ENCODE data around the gene FAM114A2. TPM values are rescaled to one million over a fixed set of nuclear protein-coding genes. Genes with fewer than 3 reads are reported as not detected.
"Not testable (repeated sequence)": the region's sequence is repeated elsewhere in the genome, so short reads cannot be mapped to it uniquely, and the experiment has no call there.

FAM114A2 gene
- total and polyA plus RNA-seq, 7 donors: 11.2 to 36.5 (median 23.2) TPM

DNA sequence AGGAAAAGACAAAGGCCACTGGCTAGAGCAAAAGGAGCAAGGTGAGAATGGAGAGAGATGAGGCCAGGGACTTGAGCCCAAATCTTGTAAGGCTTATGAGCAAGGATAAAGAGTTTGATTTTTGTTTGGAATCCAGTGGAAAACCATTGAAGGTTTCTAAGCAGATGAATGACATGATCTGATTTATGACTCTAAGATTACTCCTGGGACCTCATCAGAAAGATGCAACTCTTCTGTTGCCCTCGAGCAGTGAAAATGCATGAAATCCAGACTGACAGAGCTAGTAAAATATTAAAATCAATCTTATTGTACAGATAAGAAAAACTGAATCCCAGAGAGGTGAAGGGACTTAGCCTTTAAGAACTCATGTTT, 734 bp upstream of the FAM114A2 start:
- Histone ChIP-seq H3K27me3 (ENCODE audit: insufficient read depth in 3 of 3, low read length in 2 of 3) (no peaks in the 10 kb centered on the region), H3K4me3 (peak overlapping the region; percentile 91), H3K36me3 (ENCODE audit: insufficient read depth in 1 of 2, low read depth in 1 of 2) (peaks cover 0 to 2% of the 10 kb centered on the region in 2 donors), H3K9me3 (no peaks in the 10 kb centered on the region), H3K27ac (peak overlapping the region; percentile 89), H3K4me1 (peaks cover 41% of the 10 kb centered on the region)
- 15 to 26% (median 25%) methylated on average over 1 of the region's 1 CpG for WGBS, 3 donors
- ATAC-seq (no peak), DNase-seq (no peak)
- TF ChIP-seq, protein P1, sequence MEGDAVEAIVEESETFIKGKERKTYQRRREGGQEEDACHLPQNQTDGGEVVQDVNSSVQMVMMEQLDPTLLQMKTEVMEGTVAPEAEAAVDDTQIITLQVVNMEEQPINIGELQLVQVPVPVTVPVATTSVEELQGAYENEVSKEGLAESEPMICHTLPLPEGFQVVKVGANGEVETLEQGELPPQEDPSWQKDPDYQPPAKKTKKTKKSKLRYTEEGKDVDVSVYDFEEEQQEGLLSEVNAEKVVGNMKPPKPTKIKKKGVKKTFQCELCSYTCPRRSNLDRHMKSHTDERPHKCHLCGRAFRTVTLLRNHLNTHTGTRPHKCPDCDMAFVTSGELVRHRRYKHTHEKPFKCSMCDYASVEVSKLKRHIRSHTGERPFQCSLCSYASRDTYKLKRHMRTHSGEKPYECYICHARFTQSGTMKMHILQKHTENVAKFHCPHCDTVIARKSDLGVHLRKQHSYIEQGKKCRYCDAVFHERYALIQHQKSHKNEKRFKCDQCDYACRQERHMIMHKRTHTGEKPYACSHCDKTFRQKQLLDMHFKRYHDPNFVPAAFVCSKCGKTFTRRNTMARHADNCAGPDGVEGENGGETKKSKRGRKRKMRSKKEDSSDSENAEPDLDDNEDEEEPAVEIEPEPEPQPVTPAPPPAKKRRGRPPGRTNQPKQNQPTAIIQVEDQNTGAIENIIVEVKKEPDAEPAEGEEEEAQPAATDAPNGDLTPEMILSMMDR (IDR thresholded peaks at IDR 0.05): no peak
- intact Hi-C loops (cut with DNase I): no loop called here

DNA sequence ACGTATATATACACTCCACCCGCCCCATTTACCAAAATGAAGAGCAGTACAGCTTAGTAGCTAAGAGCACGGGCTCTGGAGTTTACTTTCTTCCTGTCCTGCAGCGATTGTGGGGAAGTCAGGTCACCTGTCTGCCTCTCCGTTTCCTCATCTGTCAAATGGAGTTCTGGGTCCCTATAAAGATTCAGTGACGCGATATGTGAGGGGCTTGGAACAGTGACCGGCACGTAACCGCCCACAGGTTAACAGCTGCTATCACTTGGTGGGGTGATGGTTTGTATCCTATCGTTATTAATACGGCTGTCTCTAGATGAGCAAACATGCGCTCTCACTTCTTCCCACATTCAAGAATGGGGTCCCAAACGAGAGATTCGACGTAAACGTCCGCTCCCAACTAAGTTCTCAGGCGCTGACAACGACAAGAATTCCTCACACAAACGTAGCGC, 426 bp downstream of the FAM114A2 start:
- Histone ChIP-seq H3K27ac (peak overlapping the region; percentile 89), H3K4me1 (peaks cover 37% of the 10 kb centered on the region), H3K4me3 (peak overlapping the region; percentile 91), H3K36me3 (ENCODE audit: insufficient read depth in 1 of 2, low read depth in 1 of 2) (peaks cover 0 to 13% of the 10 kb centered on the region in 2 donors), H3K27me3 (ENCODE audit: insufficient read depth in 3 of 3, low read length in 2 of 3) (no peaks in the 10 kb centered on the region), H3K9me3 (no peaks in the 10 kb centered on the region)
- 0 to 1% (median 1%) methylated on average over 22 of the region's 22 CpGs for WGBS, 3 donors
- TF ChIP-seq, protein P1 (IDR thresholded peaks at IDR 0.05): no peak
- DNase-seq: no peak
- intact Hi-C loops (cut with DNase I): no loop called here
- ATAC-seq: peak; percentile 62 to 72 (median 70)

DNA sequence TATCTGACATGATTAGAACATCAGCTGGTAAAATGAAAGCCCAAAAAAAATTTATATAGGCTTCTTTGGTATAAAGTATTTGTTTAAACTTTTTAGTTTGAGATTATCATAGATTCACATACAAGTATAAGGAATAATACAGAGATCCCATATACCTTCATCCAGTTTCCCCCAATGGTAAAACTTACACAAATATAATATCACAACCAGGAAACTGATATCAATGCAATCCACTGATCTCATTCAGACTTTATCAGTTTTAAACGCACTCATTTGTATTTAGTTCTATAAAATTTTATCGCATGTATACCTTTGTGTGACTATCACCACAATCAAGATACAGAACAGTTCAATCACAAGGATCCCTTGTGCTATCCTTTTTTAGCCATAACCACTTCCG, 3.8 kb downstream of the FAM114A2 start:
- Histone ChIP-seq H3K9me3 (no peaks in the 10 kb centered on the region), H3K27me3 (ENCODE audit: insufficient read depth in 3 of 3, low read length in 2 of 3) (no peaks in the 10 kb centered on the region), H3K36me3 (ENCODE audit: insufficient read depth in 1 of 2, low read depth in 1 of 2) (peaks cover 0 to 47% of the 10 kb centered on the region in 2 donors), H3K4me1 (peaks cover 12% of the 10 kb centered on the region), H3K4me3 (no peak overlapping the region), H3K27ac (no peak overlapping the region)
- intact Hi-C loops (cut with DNase I): no loop called here
- no peak for DNase-seq
- WGBS, 3 donors: 94 to 99% (median 96%) methylated on average over 3 of the region's 3 CpGs
- TF ChIP-seq, protein P1 (IDR thresholded peaks at IDR 0.05): no peak
- no peak for ATAC-seq

DNA sequence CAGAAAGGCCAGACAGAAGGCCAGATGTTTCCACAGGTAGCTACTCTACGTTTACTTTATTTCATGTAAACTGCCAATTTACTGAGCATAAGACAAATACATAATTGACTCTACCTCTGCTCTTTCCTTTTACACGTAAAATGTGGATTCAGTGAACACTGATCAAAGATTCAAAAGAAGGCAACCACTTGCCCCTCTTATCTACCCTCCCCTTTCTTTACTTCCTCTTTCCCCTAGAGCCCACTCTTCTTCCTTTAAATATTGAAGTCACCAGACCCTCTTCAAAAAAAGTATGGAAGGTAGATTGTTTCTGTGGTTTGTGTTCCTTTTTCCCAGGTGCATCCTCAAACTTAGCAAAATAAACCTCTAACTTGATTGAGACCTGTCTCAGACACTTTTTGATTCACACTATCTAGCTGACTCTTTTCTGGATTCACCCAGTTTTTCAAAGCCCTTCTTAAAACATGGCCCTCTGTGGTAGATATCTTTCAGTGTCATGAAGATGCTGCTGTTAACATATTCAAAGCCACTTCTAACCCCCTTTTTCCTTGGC, 6.7 kb downstream of the FAM114A2 start:
- Histone ChIP-seq H3K27ac (no peak overlapping the region), H3K9me3 (no peaks in the 10 kb centered on the region), H3K36me3 (ENCODE audit: insufficient read depth in 1 of 2, low read depth in 1 of 2) (peaks cover 5 to 76% of the 10 kb centered on the region in 2 donors), H3K4me3 (no peak overlapping the region), H3K4me1 (no peaks in the 10 kb centered on the region), H3K27me3 (ENCODE audit: insufficient read depth in 3 of 3, low read length in 2 of 3) (no peaks in the 10 kb centered on the region)
- WGBS, 3 donors: 84 to 88% (median 86%) methylated on average over 2 of the region's 2 CpGs
- TF ChIP-seq, protein P1 (IDR thresholded peaks at IDR 0.05): no peak
- intact Hi-C loops (cut with DNase I): no loop called here
- DNase-seq (no peak), ATAC-seq (no peak)

DNA sequence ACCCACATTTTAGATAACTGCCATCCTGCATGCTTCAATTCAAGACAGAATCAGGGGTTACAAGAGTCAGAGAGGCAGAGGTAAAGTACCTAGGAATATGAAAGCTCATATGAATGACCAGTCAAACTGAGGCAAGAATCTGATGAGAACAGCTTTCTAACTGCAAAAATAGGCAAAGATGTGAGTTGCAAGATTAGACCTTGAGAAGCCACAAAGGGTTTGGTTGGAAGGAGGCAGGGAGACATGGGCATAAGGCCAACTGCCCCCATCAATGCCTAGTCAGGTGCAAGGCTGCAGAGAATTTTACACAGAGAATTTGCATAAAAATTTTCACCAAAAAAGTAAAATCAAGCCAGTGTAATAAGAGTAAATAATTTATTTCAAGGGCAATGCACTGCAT, 12.8 kb downstream of the FAM114A2 start:
- Histone ChIP-seq H3K36me3 (ENCODE audit: insufficient read depth in 1 of 2, low read depth in 1 of 2) (peaks cover 6 to 74% of the 10 kb centered on the region in 2 donors), H3K27ac (no peak overlapping the region), H3K4me3 (no peak overlapping the region), H3K27me3 (ENCODE audit: insufficient read depth in 3 of 3, low read length in 2 of 3) (no peaks in the 10 kb centered on the region), H3K9me3 (no peaks in the 10 kb centered on the region), H3K4me1 (no peaks in the 10 kb centered on the region)
- no peak for DNase-seq
- TF ChIP-seq, protein P1 (IDR thresholded peaks at IDR 0.05): no peak
- intact Hi-C loops (cut with DNase I): no loop called here
- no peak for ATAC-seq

DNA sequence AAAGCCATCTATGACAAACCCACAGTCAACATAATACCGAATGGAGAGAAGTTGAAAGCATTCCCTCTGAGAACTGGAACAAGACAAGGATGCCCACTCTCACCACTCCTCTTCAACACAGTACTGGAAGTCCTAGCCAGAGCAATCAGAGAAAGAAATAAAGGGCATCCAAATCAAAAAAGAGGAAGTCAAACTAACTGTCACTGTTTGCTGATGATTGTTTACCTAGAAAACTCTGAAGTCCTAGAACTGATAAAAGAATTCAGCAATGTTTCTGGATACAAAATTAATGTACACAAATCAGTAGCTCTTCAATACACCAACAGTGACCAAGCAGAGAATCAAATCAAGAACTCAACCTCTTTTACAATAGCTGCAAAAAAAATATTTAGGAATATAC, 19.8 kb downstream of the FAM114A2 start:
- ATAC-seq; H3K9me3 ChIP-seq; H3K4me1 ChIP-seq; H3K27ac ChIP-seq; H3K4me3 ChIP-seq; DNase-seq; intact Hi-C loops (cut with DNase I); H3K27me3 ChIP-seq (ENCODE audit: insufficient read depth in 3 of 3, low read length in 2 of 3): not testable (repeated sequence)
- peaks cover 0 to 29% of the 10 kb centered on the region in 2 donors for H3K36me3 ChIP-seq (ENCODE audit: insufficient read depth in 1 of 2, low read depth in 1 of 2)
- 93 to 96% (median 95%) methylated on average over 1 of the region's 1 CpG for WGBS, 3 donors

Data from psoas muscle (tissue), 8 donors.